SH-SY5Y (cell line): ENCODE data around the gene KDM4B.

Source experiments
- GATA2 ChIP-seq: IDR thresholded peaks from 2 replicates; pipeline ENCODE4 v1.6.1; 2011; ENCODE audit warnings: mild to moderate bottlenecking, low read depth, low read length
- GATA3 ChIP-seq: IDR thresholded peaks from 2 replicates; pipeline ENCODE4 v1.6.1; 2011; ENCODE audit warnings: low read depth, mild to moderate bottlenecking, low read length, moderate library complexity

DNA sequence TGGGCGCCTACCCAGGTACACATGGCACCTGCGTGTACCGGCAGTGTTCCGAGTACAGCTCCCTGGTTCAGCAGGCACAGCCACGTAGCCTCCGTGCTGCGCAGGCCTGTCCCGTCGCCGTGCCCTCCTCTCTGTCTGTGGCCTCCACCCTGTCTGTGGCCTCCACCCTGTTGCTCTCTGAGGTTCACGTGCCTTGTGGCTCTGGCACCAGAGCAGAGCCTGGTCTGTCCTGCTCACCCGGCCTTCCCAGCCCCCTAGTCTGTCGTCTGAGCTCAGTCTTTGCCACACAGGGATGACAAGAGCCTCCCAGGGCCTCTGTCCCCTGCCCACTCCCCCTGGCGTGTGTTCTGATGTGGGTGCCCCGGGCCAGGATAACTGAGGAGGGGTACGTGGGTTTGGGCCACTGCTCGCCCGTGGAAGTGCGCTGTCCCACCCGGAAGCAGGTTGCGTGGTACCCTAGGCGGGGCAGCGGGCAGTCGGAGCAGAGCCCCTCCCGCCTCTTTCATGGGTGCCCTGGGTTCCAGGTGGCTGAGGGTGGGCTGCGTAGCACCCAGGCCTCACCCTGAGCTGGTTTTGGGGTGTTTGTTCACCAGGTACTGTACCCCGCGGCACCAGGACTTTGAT is 71.7 kb downstream of the KDM4B start:
- TF ChIP-seq GATA2 (no peak), GATA3 (no peak)
